HG03378 (cell line): ENCODE data around the gene CCDC185.

Experiments used
- ATAC-seq: cut with Tn5 transposase; IDR thresholded peaks from one replicate; pipeline ENCODE4 v1.9.1; 2021; ENCODE audit warnings: mild to moderate bottlenecking, moderate library complexity; ENCODE audit not compliant: unreplicated experiment

The CCDC185 gene

DNA sequence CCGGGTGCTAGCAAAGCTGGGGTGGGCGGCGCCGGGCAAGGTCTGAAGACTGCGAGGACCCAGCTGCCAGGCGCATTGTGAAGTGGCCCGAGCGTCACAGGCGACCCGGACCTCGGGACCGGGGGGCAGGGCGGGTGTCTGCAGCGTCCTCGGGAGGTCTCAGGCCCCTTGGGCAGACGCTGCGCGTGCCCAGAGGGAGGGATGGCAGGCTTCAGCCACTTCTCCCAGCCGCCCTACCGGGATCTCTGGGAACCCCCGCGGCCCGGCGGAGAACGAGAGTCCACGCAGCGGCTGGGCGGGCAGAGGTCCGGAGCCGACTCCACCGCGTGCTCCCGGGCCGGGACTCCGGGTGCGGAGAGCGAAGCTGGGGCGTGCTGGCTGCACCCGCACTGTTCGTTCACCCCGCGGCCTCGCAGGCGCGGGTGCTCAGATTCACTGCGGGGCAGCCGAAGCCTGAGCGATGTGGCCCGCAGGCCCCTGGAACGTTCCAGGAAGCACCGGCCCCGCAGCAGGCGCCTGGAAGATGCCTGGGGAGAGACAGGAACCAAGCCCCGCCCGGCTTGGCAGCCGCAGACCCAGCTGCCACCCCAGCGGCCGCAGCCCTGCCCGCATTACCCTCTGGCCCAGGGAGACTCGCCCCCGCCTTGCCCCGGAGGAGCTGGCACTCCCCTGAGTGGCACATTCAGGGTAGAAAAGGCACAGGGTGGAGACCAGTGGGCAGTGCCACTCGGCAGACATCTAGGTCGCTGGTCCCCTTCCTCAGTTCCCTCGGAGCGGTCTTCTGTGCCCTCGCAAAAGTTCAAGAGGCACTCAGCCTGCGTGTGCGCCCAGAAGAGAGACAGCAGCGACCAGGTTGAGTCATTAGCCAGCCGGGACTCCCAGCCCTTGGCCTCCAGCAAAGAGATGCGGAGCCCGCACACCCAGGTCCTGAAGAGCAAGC is at the start of gene CCDC185:
CCDC185 (plus strand) TSS at position 141 of the 940 bp plus-strand sequence; CDS start at position 202, 61 bp downstream.
- no peak for ATAC-seq

GRCh38 chr1:223343692-223344091 is 49.5 kb upstream of the CCDC185 start:
- no peak for ATAC-seq

DNA sequence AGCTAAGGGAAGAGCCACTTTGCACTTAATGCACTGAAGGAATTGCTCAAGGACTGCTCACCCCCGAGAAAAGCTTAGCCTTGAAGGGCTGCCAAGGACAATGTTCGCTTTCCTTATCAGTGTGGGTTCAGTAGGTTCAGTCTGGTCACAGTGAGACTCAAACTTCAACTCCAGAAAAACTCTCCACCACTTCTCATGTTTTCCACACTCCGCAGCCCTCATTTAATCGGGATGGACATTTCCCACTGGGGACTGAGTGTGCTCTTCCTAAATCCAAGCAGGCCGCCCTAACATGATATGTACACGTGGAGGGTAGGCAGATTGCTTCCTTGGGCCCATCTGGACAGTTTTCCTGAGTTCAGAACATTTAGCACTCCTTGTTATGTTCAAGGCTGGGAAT is 48.7 kb upstream of the CCDC185 start:
- ATAC-seq = no peak

DNA sequence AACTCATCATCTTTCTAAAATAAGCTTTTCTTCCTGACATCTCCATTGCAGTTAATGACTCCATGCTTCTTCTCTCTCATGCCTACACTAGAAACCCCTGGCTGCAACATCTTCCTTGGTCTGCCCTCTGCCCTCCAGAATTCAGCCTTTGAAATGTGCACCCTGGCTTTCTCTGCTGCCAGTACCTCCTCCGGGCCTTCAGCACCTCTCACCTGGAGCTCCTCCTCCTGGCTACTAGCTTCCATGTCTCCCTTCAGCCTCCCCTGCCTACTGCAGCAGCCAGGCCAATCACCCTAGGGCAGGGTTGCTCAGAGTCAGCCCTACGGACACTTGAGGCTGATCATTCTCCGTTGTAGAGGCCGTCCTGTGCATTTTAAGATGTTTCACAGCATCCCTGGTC is 47.5 kb upstream of the CCDC185 start:
- no peak for ATAC-seq

DNA sequence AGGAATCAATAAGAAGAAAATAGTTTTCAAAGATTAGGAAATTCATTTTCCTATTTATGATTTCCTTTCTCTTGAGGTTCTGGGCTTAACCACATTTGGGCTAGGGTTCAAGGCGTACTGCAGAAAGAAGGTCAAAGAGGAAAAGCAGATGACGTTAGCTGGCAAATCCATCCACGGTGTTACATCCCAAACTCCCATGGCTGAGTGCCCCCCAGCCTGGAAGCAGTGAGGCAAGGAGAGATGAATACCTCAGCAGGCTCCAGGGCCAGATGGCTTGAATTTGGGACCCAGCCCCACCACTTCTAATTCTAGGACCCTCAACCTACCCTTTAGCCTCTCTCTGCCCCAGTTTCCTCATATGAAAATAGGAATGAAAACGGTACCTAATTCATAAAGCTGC is 46.9 kb upstream of the CCDC185 start:
- no peak for ATAC-seq

GRCh38 chr1:223347583-223347982 is 45.6 kb upstream of the CCDC185 start:
- no peak for ATAC-seq

DNA sequence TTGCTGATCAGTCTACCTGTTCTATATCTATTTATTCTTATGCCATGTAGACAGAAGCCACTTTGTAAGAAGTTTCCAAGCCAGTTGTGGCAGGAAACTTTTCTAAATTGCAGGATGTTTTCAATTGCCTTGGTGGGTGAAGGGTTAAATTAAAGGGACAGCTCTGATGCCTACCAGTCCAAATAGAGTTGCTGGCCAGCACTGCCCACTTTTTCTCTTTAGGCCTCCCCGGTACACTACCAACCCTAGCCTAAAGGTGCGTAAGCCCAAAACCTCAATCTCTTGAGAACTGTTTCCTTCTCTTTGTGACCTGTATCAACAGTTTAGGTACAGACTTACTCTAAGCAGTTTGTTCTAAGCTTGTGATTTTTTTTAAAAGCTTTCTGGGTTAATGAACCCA is 44.8 kb upstream of the CCDC185 start:
- ATAC-seq = no peak

DNA sequence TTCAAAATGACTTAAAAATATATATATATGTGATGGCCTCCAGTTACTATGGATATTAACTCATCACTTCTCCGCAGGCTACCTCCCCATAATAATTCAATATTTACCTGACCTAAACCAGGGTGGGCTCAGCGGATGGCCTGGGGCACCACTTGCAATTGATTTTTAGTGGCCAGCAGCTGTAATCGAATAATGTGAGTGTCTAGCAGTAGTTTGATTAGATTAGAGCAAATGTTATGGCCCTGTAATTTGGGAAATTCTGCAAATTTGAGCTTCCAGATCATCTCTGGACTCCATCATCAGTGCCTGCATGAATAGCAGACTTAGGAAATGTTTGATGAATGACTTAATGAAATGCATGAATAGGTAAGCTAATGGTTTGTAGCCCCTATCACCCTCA is 44.0 kb upstream of the CCDC185 start:
- no peak for ATAC-seq

- no peak for ATAC-seq
Measured at GRCh38 chr1:223350361-223350908, 42.8 kb upstream of the CCDC185 start.

DNA sequence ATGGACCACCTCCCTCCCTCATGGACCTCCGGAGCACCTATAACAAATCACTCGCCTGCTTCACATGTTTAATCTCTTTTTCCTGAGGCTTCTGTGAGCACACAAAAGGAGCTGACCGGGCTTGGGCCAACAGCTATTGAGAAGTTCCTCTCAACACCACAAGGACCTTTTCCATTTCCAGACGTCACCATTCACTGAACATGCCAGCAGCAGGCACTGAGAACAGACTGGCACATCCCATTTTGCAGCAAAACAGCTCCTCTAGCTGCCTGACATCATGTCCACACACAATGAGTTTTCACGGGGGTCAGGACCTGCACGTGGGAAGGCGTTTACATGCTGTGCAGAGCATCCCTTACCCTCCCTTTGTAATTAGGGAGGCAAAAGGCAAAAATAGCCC is 40.3 kb upstream of the CCDC185 start:
- no peak for ATAC-seq

DNA sequence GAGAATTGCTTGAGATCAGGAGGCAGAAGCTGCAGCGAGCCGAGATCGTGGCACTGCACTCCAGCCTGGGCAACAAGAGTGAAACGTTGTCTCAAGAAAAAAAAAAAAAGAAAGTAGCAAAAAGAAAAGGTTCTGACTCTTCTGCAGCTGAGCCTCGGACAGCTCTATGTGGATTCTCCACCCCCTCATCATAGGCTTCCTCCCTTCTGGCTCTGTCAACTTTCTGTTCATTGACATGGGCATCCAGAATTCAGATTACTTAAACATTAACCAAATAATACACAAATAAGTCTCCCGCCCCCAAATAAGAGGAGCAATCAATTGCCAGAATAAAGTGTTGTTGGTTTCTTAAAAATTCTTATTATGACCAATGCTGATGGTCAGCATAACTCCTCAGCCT is 39.3 kb upstream of the CCDC185 start:
- no peak for ATAC-seq

DNA sequence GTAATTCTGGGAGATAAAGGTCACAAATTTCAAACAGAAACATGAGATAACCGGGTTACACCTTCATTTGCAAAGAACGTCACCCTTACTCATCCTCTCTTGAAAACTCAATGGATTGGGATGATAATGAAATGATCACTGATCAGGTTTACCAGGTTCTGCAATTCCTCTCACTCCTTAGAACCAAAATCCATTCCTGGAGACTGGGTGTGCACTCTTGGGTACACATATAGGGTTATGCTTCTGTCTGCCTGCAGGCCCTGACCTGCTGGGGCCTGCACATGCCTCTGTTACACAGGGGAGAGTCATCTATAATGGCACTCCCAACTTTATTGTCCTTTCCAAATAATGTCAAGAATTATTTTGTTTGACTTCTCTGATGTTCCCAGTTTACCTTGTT is 37.5 kb upstream of the CCDC185 start:
- no peak for ATAC-seq

GRCh38 chr1:223358826-223359225 is 34.4 kb upstream of the CCDC185 start:
- ATAC-seq = no peak

DNA sequence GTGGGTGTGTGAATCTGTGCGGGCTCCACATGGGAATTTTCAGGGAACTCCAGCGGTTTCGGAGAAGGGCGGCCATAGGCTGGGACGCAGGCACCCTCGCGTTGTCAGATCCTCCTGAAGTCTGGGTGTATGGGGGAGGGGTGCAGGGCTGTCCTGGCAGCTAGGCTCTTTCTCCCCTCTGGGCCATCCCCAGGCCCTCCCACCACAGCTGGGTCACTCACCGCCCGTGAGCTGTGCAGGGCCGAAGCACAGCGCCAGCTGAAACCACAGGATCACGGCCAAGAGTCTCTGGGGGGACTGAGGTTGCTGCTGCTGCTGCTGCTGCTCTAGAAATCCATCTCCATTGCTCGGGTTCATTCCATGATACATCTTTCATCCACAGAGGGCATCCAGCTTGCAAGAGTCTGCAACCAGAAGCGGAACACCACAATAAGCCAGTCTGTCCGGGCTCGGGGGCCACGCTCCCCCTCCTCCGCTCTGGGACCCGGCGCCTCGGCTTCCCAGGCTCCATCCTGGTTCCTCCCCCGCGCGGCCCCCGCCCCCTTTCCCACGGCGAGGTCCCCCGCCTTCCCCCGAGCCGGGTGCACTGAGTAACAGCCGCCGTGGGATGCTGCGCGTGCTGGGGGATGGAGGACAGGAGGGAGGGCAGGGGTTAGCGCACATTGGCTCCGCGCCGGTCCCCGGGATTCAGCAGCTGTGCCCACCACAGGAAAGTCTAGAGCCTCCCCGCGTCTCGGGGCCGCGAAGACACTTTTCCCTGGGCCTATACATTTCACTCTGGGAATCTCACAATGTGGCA is 30.0 kb upstream of the CCDC185 start:
- no peak for ATAC-seq

DNA sequence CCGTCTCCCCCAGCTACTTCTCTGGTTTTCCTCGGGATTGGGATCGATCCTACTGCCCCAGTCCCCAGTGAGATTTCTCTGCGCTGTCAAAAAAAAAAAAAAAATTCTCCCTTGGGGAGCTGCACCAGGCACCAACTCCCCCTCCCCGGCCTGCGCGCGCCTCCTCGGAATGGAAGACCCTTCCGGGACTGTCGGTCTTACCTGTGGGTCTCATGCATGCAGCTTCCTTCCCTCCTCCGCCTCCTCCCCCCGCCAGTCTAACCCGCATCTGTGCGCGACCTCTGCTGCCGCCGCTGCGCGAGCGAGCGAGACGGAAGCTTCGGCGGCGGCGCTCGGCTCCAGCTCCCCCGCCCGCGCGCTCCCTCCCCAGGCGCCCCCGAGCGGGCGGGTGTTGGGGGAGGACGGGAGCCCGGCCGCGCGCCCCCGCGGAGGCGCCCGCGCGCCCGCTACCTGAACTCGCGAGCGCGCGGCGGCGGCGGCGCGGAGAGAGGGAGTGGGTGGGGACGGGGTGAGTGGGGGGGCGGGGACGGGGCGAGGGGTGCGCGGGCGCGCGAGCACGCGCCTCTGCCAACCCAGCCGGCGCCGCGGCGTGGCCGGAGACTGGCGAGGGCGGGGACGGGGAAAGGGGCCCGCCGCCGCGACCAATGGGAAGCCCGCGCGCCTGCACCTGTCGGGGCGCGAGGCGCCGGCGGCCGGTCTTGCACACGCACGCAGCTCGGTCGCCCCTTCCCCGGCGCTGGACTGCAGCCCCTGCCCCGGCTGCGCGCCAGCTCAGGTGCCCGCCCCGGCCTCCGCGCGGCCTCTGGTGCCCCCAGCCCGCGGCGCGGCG is 29.1 kb upstream of the CCDC185 start, which contains the start of gene SUSD4:
SUSD4 (minus strand) TSS at position 321 of the 829 bp plus-strand sequence. CDS start 751 bp downstream, outside the sequence.
- ATAC-seq = no peak

- ATAC-seq = no peak
Measured at GRCh38 chr1:223364685-223365382, 28.4 kb upstream of the CCDC185 start.

DNA sequence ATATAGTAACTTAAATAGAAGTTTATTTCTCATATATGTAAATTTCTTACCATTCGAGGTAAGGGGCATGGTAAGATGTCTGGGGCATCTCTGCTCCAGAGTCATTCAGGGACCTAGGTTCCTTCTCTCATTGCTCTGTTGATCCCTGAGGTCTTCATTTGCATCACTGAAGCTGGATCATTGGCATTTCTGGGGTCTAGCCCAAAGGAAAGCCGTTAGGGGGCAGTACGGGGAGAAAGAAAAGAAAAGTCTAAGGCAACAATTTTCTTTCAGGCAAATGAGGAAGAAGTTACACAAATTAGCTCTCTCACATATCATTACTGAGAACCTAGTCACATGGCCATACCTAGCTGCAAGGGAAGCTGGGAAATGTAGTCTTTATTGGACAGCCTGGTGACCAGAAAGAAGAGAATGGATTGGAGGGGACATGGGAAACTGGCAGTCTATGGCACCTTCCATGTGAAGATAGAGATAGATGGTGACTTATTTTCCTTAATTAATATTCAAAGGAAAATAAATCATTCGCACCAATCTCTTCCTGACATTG is 19.1 kb upstream of the CCDC185 start:
- no peak for ATAC-seq

GRCh38 chr1:223378754-223379153 is 14.5 kb upstream of the CCDC185 start:
- no peak for ATAC-seq

GRCh38 chr1:223386013-223386412 is 7.2 kb upstream of the CCDC185 start:
- no peak for ATAC-seq

GRCh38 chr1:223390618-223391017 is 2.6 kb upstream of the CCDC185 start:
- no peak for ATAC-seq
